HepG2 (cell line): Measurements from ENCODE around the gene BAMBI. TPM values are rescaled to one million over a fixed set of nuclear protein-coding genes. Genes with fewer than 3 reads are reported as not detected.

Experiments
- ATAC-seq: fragments of 200-7000 bp; cut with Tn5 transposase; 3 replicates; pipeline ENCODE4 v1.9.1; 2020; ENCODE audit warnings: mild to moderate bottlenecking, moderate library complexity
- BruUV-seq: library from RNA; stranded (reverse); fragments of 400-500 nt; replicated peaks from 2 replicates; lab custom pipeline; 2021; lab: Mats Ljungman, UMichigan
- CTCF ChIA-PET: fragments of 300-600 bp; formaldehyde crosslinking; extraction: SDS; loops from one replicate; lab custom pipeline; 2021; ENCODE audit warnings: low total read pairs, inconsistent platforms, low intra/inter-chr PET ratio; lab: Yijun Ruan, JAX
- POLR2A ChIA-PET: fragments of 350-600 bp; sonication (Branson Sonifier 250); formaldehyde crosslinking; loops from one replicate; lab custom pipeline; 2020; ENCODE audit warnings: antibody characterized with exemption, inconsistent platforms; lab: Yijun Ruan, JAX
- DNase-seq: peaks from one replicate; pipeline ENCODE4 v3.0.0-alpha.2; 2015; ENCODE audit warnings: low spot score
- FAIRE-seq: peaks from 3 replicates; lab custom pipeline; 2011; peaks lifted over from hg19 to GRCh38; lab: Jason Lieb, UNC
- H2AFZ ChIP-seq: one replicate; pipeline ENCODE4 v1.6.1; 2011; ENCODE audit warnings: low read length, inconsistent platforms
- H3K27ac ChIP-seq: fragments of 300-600 bp; 3 replicates; pipeline ENCODE4 v1.8.0; 2011; ENCODE audit warnings: mixed run types, mild to moderate bottlenecking, mixed read lengths, low read length, inconsistent platforms; ENCODE audit not compliant: insufficient read depth; ENCODE audit errors: extremely low read length
- H3K27me3 ChIP-seq, 2 experiments: fragments of 200-600 bp in 1 of 2; 2 replicates in 1 of 2; 3 replicates in 1 of 2; pipeline versions ENCODE4 v1.6.0 to v1.8.0; 2011; ENCODE audit warnings: low read length in 2 of 2, mild to moderate bottlenecking in 2 of 2, moderate library complexity in 2 of 2, inconsistent platforms in 1 of 2; ENCODE audit not compliant: insufficient read depth in 2 of 2, control insufficient read depth in 1 of 2
- H3K36me3 ChIP-seq, 2 experiments: fragments of 200-600 bp in 1 of 2; replicated peaks in 1 of 2; 2 replicates in 1 of 2; 3 replicates in 1 of 2; pipeline versions ENCODE4 v1.5.1 to v1.8.0; 2011; ENCODE audit warnings: low read length in 2 of 2, inconsistent platforms in 1 of 2; ENCODE audit not compliant: insufficient read depth in 2 of 2, control insufficient read depth in 1 of 2
- H3K4me1 ChIP-seq: 2 replicates; pipeline ENCODE4 v1.5.1; 2012; ENCODE audit warnings: low read length, inconsistent platforms; ENCODE audit not compliant: insufficient read depth
- H3K4me2 ChIP-seq: 2 replicates; pipeline ENCODE4 v1.6.0; 2011; ENCODE audit warnings: low read depth, low read length, inconsistent platforms
- H3K4me3 ChIP-seq, 3 experiments: fragments of 200-600 bp in 1 of 3; sonication (generic), shearing (Covaris generic) in 1 of 3; replicated peaks in 1 of 3; 2 replicates each; pipeline ENCODE4 v1.5.1; 2011 to 2016; ENCODE audit warnings: low read length in 3 of 3, inconsistent platforms in 2 of 3, low read depth in 2 of 3, mild to moderate bottlenecking in 2 of 3, control low read depth in 1 of 3, mixed read lengths in 1 of 3; ENCODE audit not compliant: insufficient read depth in 1 of 3
- H3K79me2 ChIP-seq: one replicate; pipeline ENCODE4 v1.6.1; 2011; ENCODE audit warnings: low read length, inconsistent platforms; ENCODE audit not compliant: insufficient read depth
- H3K9ac ChIP-seq: 2 replicates; pipeline ENCODE4 v1.6.0; 2011; ENCODE audit warnings: mild to moderate bottlenecking, low read depth, low read length, inconsistent platforms; ENCODE audit not compliant: insufficient read depth
- H3K9me3 ChIP-seq: 2 replicates; pipeline ENCODE4 v1.5.1; 2012; ENCODE audit warnings: mild to moderate bottlenecking, low read length
- H4K20me1 ChIP-seq: 2 replicates; pipeline ENCODE4 v1.6.0; 2011; ENCODE audit warnings: inconsistent platforms, mild to moderate bottlenecking, low read length, moderate library complexity; ENCODE audit not compliant: insufficient read depth
- EP300 ChIP-seq, 3 experiments: sonication (generic) in 1 of 3; formaldehyde crosslinking in 1 of 3; IDR thresholded peaks; 2 replicates each; pipeline versions ENCODE4 v1.5.1 to v1.6.1; 2011 to 2020; ENCODE audit warnings: low read depth in 2 of 3, low read length in 2 of 3, borderline replicate concordance in 1 of 3, improper control_type of control experiment in 1 of 3, mild to moderate bottlenecking in 1 of 3, missing genetic modification reagents in 1 of 3, moderate library complexity in 1 of 3
- ETV6 ChIP-seq: sonication (generic); formaldehyde crosslinking; conservative IDR thresholded peaks from 2 replicates; pipeline ENCODE4 v1.4.0; 2020; ENCODE audit warnings: missing genetic modification reagents
- HOXA7 ChIP-seq: sonication (generic); formaldehyde crosslinking; IDR thresholded peaks from 2 replicates; pipeline ENCODE4 v1.8.1; 2022; ENCODE audit warnings: mild to moderate bottlenecking, missing genetic modification reagents, moderate library complexity
- ZNF670 ChIP-seq: sonication (generic); formaldehyde crosslinking; IDR thresholded peaks from 2 replicates; pipeline ENCODE4 v1.8.0; 2022; ENCODE audit warnings: mild to moderate bottlenecking, missing genetic modification reagents, borderline replicate concordance
- WGBS: methylation state at CpG from one replicate; pipeline ENCODE4 v1.1.6; 2017; ENCODE audit warnings: low lambda C conversion rate; 5-methylcytosine and 5-hydroxymethylcytosine counted together
- in situ Hi-C: cut with HindIII; loops from 2 replicates; pipeline ENCODE4 v1.10.0; 2017; ENCODE audit warnings: low pct_unique_long_range_greater_than_20kb; ENCODE audit not compliant: extremely low pct_ligation_motif_present
- intact Hi-C: fragments of 100-400 bp; cut with micrococcal nuclease; formaldehyde crosslinking; loops from one replicate; pipeline ENCODE4 v1.10.0; 2022; ENCODE audit not compliant: unreplicated experiment
- polyA plus RNA-seq, 8 experiments: library from polyadenylated mRNA; depleted of rRNA in 3 of 8; stranded (reverse) in 7 of 8; unstranded in 1 of 8; fragments of >200 nt; fragmentation: Illumina TruSeq in 4 of 8; extraction: Trizol in 4 of 8; gene quantifications; 2 replicates each; pipeline versions ENCODE4 v1.2.1 to v1.2.3, GENCODE V29; 2011 to 2016; ENCODE audit warnings: low read depth in 4 of 8, missing spikeins in 1 of 8, mixed read lengths in 1 of 8; ENCODE audit not compliant: insufficient read depth in 1 of 8
- total RNA-seq, 5 experiments: library from RNA; depleted of rRNA; stranded (reverse); fragments of >200 nt; fragmentation: Illumina TruSeq; extraction: Trizol; gene quantifications; 2 replicates each; pipeline ENCODE4 v1.2.3, GENCODE V29; 2016; ENCODE audit warnings: low read depth in 1 of 5
- TF ChIP-seq, protein P1 (sequence below): sonication (generic); formaldehyde crosslinking; IDR thresholded peaks from 2 replicates; pipeline ENCODE4 v1.4.0; 2020; ENCODE audit warnings: missing genetic modification reagents

The BAMBI gene
- total and polyA plus RNA-seq, 2 of the 13 experiments (the other 11 are each of a cell fraction or from before 2014, with no cell fraction given) = 12.0 to 23.6 TPM

DNA sequence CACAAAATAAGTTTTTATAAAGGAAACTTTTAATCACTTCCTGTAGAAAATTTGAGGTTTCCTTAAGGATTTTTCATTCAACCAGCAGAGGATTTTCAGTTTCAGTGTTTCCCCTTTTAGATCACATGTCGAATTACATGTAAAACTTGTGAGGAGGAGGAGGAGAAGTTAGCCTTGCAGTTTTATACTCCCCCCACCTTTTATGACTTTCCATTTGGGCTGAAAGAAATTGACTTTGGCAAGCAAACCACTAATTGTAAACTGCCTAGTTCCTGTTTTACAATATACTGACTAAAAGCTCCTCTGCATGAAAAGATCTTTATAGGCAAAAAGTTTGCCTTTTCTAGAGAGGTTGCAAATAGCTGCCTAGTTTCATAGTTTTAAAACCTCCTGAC, 3.0 kb downstream of the BAMBI start:
- no peaks in the 10 kb centered on the region for H3K9me3 ChIP-seq
- peaks cover 31% of the 10 kb centered on the region for H3K4me1 ChIP-seq
- no peak overlapping the region for H2AFZ ChIP-seq
- intact Hi-C loops (loop anchor here (1.0 to 10.0 kb wide), 2 partner anchors 54 to 259 kb away; no protein-coding TSS in a partner anchor), in situ Hi-C loops (no loop called here)
- FAIRE-seq (no peak), DNase-seq (no peak), ATAC-seq (no peak)
- H3K4me3 ChIP-seq = peak overlapping the region; percentile 93 to 99 (median 99); a peak in 5 of 6 replicates
- H3K4me2 ChIP-seq = peak overlapping the region; percentile 90
- H3K9ac ChIP-seq = peak overlapping the region; percentile 94
- ChIA-PET CTCF (interaction anchor here (1.2 to 3.1 kb wide), 2 partner anchors 311 to 450 kb away, joined by 4 to 13 read pairs; no protein-coding TSS in a partner anchor), POLR2A (interaction anchor here (1.7 kb wide), 1 partner anchor 259 kb away, joined by 4 read pairs; no protein-coding TSS in a partner anchor)
- BruUV-seq = no TSS peak
- no peak overlapping the region for H3K27ac ChIP-seq
- WGBS = 13% methylated on average over 1 of the region's 1 CpG
- peaks cover 7 to 24% of the 10 kb centered on the region in 2 experiments for H3K36me3 ChIP-seq
- peaks cover 52% of the 10 kb centered on the region for H4K20me1 ChIP-seq
- H3K79me2 ChIP-seq = peaks cover 49% of the 10 kb centered on the region
- no peak for TF ChIP-seq ETV6 (CRISPR knock-in tag)
- no peak for TF ChIP-seq HOXA7 (CRISPR knock-in tag)
- no peak for TF ChIP-seq EP300 (IDR thresholded peaks at IDR 0.05; ENCODE audit: low read depth in 2 of 2, low read length in 2 of 2)
- TF ChIP-seq EP300 (CRISPR knock-in tag; IDR thresholded peaks at IDR 0.05; ENCODE audit: borderline replicate concordance) = no peak
- TF ChIP-seq, protein P1, sequence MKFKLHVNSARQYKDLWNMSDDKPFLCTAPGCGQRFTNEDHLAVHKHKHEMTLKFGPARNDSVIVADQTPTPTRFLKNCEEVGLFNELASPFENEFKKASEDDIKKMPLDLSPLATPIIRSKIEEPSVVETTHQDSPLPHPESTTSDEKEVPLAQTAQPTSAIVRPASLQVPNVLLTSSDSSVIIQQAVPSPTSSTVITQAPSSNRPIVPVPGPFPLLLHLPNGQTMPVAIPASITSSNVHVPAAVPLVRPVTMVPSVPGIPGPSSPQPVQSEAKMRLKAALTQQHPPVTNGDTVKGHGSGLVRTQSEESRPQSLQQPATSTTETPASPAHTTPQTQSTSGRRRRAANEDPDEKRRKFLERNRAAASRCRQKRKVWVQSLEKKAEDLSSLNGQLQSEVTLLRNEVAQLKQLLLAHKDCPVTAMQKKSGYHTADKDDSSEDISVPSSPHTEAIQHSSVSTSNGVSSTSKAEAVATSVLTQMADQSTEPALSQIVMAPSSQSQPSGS = no peak
- TF ChIP-seq ZNF670 (CRISPR knock-in tag) = no peak
- H3K27me3 ChIP-seq = peaks cover 0 to 19% of the 10 kb centered on the region in 2 experiments; a peak in 4 of 5 replicates
